Measurements from ENCODE around the gene MAP3K2. TPM values are rescaled to one million over a fixed set of nuclear protein-coding genes. Genes with fewer than 3 reads are reported as not detected.

MAP3K2 gene
- polyA plus RNA-seq, 3 donors: 16.0 to 86.4 (median 66.3) TPM

- no peaks in the 10 kb centered on the region for H3K79me2 ChIP-seq (ENCODE audit: insufficient read depth, low read length)
- no peak overlapping the region for H3K9ac ChIP-seq (ENCODE audit: insufficient read depth, low read length, poor library complexity, severe bottlenecking)
- peaks cover 17% of the 10 kb centered on the region in 2 donors for H3K4me1 ChIP-seq (ENCODE audit: control insufficient read depth in 1 of 2, insufficient read depth in 2 of 2, low read length in 2 of 2)
- H3K27ac ChIP-seq (ENCODE audit: low read depth in 1 of 2, low read length in 2 of 2): no peak overlapping the region
- no peak overlapping the region for H2AFZ ChIP-seq (ENCODE audit: insufficient read depth, low read depth, low read length, poor library complexity, severe bottlenecking)
- no peak overlapping the region for H3K4me3 ChIP-seq (replicated peaks in 1 of 3; ENCODE audit: low read depth in 2 of 3, low read length in 3 of 3)
- intact Hi-C loops (cut with micrococcal nuclease): loop anchor here (5.0 to 10.0 kb wide), 3 partner anchors 51 to 98 kb away; partner anchors contain the start of gene IWS1 (in 1 of the 2)
- no peak for TF ChIP-seq CTCF (IDR thresholded peaks at IDR 0.05)
- Mint-ChIP-seq H3K9me3 (peaks cover 0 to 3% (median 2%) of the 10 kb centered on the region in 7 donors), H3K4me3 (no peak overlapping the region), H3K36me3 (no peaks in the 10 kb centered on the region), H3K27ac (no peak overlapping the region), H3K4me1 (peaks cover 17% of the 10 kb centered on the region), H3K27me3 (ENCODE audit: low read depth in 3 of 3) (peaks cover 25% of the 10 kb centered on the region in 3 donors)
- no peak overlapping the region for H3K4me2 ChIP-seq (replicated peaks; ENCODE audit: extremely low read depth, low read length, poor library complexity, severe bottlenecking)
- no peaks in the 10 kb centered on the region for H3K9me3 ChIP-seq (replicated peaks in 1 of 2; ENCODE audit: control insufficient read depth in 1 of 2, insufficient read depth in 1 of 2, low read length in 2 of 2)
- no peaks in the 10 kb centered on the region for H3K36me3 ChIP-seq (replicated peaks in 1 of 2; ENCODE audit: control insufficient read depth in 1 of 2, insufficient read depth in 2 of 2, low read length in 2 of 2)
- 89% methylated on average over 6 of the region's 10 CpGs for WGBS (ENCODE audit: insufficient coverage)
- DNase-seq: no peak
- H3K27me3 ChIP-seq (ENCODE audit: control insufficient read depth in 2 of 2, insufficient read depth in 2 of 2, low read length in 2 of 2): peaks cover 7 to 23% of the 10 kb centered on the region in 2 donors
- peaks cover 5% of the 10 kb centered on the region for H4K20me1 ChIP-seq (ENCODE audit: insufficient read depth, low read length)
Measured at GRCh38 chr2:127426501-127427354, 39.0 kb upstream of the MAP3K2 start.

- Histone ChIP-seq H3K4me2 (replicated peaks; ENCODE audit: extremely low read depth, low read length, poor library complexity, severe bottlenecking) (no peak overlapping the region), H3K9me3 (replicated peaks in 1 of 2; ENCODE audit: control insufficient read depth in 1 of 2, insufficient read depth in 1 of 2, low read length in 2 of 2) (no peaks in the 10 kb centered on the region), H3K4me1 (ENCODE audit: control insufficient read depth in 1 of 2, insufficient read depth in 2 of 2, low read length in 2 of 2) (peaks cover 17% of the 10 kb centered on the region in 2 donors), H3K27me3 (ENCODE audit: control insufficient read depth in 2 of 2, insufficient read depth in 2 of 2, low read length in 2 of 2) (peaks cover 7 to 29% of the 10 kb centered on the region in 2 donors), H4K20me1 (ENCODE audit: insufficient read depth, low read length) (peaks cover 5% of the 10 kb centered on the region), H2AFZ (ENCODE audit: insufficient read depth, low read depth, low read length, poor library complexity, severe bottlenecking) (no peak overlapping the region), H3K79me2 (ENCODE audit: insufficient read depth, low read length) (no peaks in the 10 kb centered on the region), H3K36me3 (replicated peaks in 1 of 2; ENCODE audit: control insufficient read depth in 1 of 2, insufficient read depth in 2 of 2, low read length in 2 of 2) (no peaks in the 10 kb centered on the region), H3K27ac (ENCODE audit: low read depth in 1 of 2, low read length in 2 of 2) (no peak overlapping the region), H3K9ac (ENCODE audit: insufficient read depth, low read length, poor library complexity, severe bottlenecking) (no peak overlapping the region), H3K4me3 (replicated peaks in 1 of 3; ENCODE audit: low read depth in 2 of 3, low read length in 3 of 3) (no peak overlapping the region)
- peaks cover 0 to 3% (median 2%) of the 10 kb centered on the region in 7 donors for H3K9me3 Mint-ChIP-seq
- DNase-seq: no peak
- H3K27ac Mint-ChIP-seq: no peak overlapping the region
- WGBS (ENCODE audit: insufficient coverage): 96% methylated on average over 15 of the region's 16 CpGs
- peaks cover 28 to 34% (median 34%) of the 10 kb centered on the region in 3 donors for H3K27me3 Mint-ChIP-seq (ENCODE audit: low read depth in 3 of 3)
- no peak for TF ChIP-seq CTCF (IDR thresholded peaks at IDR 0.05)
- no peaks in the 10 kb centered on the region for H3K36me3 Mint-ChIP-seq
- H3K4me1 Mint-ChIP-seq: peaks cover 17% of the 10 kb centered on the region
- no peak overlapping the region for H3K4me3 Mint-ChIP-seq
- intact Hi-C loops (cut with micrococcal nuclease): loop anchor here (5.0 to 10.0 kb wide), 3 partner anchors 51 to 99 kb away; partner anchors contain the start of gene IWS1 (in 1 of the 2)
Measured at GRCh38 chr2:127425540-127426490, 38.0 kb upstream of the MAP3K2 start.

Measured in CD14-positive monocyte (primary cell).